ENCODE measurements around the gene PTP4A2. TPM values are rescaled to one million over a fixed set of nuclear protein-coding genes. Genes with fewer than 3 reads are reported as not detected.

The PTP4A2 gene
- polyA plus RNA-seq, 3 donors = 227 to 501 (median 294) TPM

DNA sequence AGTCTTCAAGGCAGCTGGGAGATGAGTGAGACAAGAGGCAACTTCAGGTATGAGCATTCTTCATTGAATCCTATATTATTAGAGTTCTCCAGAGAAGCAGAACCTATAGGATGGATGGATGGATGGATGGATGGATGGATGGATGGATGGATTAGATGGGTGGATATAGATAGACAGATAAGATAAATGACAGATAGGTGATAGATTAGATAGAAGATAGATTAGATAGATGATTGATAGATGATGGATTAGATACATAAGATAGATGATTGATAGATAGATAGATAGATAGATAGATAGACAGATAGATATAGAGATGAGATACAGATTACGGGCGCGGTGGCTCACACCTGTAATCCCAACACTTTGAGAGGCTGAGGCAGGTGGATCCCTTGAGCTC is 79.1 kb downstream of the PTP4A2 start:
- Mint-ChIP-seq H3K27ac (peak overlapping the region in 1 of 7 donors; percentile 7), H3K4me3 (no peak overlapping the region), H3K36me3 (no peaks in the 10 kb centered on the region), H3K27me3 (ENCODE audit: low read depth in 3 of 3) (peaks cover 0 to 3% (median 0%) of the 10 kb centered on the region in 3 donors), H3K4me1 (no peaks in the 10 kb centered on the region), H3K9me3 (no peaks in the 10 kb centered on the region)
- TF ChIP-seq, protein P1, sequence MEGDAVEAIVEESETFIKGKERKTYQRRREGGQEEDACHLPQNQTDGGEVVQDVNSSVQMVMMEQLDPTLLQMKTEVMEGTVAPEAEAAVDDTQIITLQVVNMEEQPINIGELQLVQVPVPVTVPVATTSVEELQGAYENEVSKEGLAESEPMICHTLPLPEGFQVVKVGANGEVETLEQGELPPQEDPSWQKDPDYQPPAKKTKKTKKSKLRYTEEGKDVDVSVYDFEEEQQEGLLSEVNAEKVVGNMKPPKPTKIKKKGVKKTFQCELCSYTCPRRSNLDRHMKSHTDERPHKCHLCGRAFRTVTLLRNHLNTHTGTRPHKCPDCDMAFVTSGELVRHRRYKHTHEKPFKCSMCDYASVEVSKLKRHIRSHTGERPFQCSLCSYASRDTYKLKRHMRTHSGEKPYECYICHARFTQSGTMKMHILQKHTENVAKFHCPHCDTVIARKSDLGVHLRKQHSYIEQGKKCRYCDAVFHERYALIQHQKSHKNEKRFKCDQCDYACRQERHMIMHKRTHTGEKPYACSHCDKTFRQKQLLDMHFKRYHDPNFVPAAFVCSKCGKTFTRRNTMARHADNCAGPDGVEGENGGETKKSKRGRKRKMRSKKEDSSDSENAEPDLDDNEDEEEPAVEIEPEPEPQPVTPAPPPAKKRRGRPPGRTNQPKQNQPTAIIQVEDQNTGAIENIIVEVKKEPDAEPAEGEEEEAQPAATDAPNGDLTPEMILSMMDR (IDR thresholded peaks at IDR 0.05) = no peak
- Histone ChIP-seq H3K4me1 (ENCODE audit: control insufficient read depth in 1 of 2, insufficient read depth in 2 of 2, low read length in 2 of 2) (no peaks in the 10 kb centered on the region), H3K4me2 (replicated peaks; ENCODE audit: extremely low read depth, low read length, poor library complexity, severe bottlenecking) (no peak overlapping the region), H3K79me2 (ENCODE audit: insufficient read depth, low read length) (no peaks in the 10 kb centered on the region), H4K20me1 (ENCODE audit: insufficient read depth, low read length) (no peaks in the 10 kb centered on the region), H3K27me3 (ENCODE audit: control insufficient read depth in 2 of 2, insufficient read depth in 2 of 2, low read length in 2 of 2) (no peaks in the 10 kb centered on the region), H3K9me3 (replicated peaks in 1 of 2; ENCODE audit: control insufficient read depth in 1 of 2, insufficient read depth in 1 of 2, low read length in 2 of 2) (no peaks in the 10 kb centered on the region), H2AFZ (ENCODE audit: insufficient read depth, low read depth, low read length, poor library complexity, severe bottlenecking) (no peak overlapping the region), H3K36me3 (replicated peaks in 1 of 2; ENCODE audit: control insufficient read depth in 1 of 2, insufficient read depth in 2 of 2, low read length in 2 of 2) (no peaks in the 10 kb centered on the region), H3K27ac (ENCODE audit: low read depth in 1 of 2, low read length in 2 of 2) (no peak overlapping the region), H3K9ac (ENCODE audit: insufficient read depth, low read length, poor library complexity, severe bottlenecking) (no peak overlapping the region), H3K4me3 (replicated peaks in 1 of 3; ENCODE audit: low read depth in 2 of 3, low read length in 3 of 3) (no peak overlapping the region)
- WGBS (ENCODE audit: insufficient coverage) = no CpG with 5 or more reads among the region's 3 CpGs
- intact Hi-C loops (cut with micrococcal nuclease) = no loop called here
- DNase-seq = no peak

DNA sequence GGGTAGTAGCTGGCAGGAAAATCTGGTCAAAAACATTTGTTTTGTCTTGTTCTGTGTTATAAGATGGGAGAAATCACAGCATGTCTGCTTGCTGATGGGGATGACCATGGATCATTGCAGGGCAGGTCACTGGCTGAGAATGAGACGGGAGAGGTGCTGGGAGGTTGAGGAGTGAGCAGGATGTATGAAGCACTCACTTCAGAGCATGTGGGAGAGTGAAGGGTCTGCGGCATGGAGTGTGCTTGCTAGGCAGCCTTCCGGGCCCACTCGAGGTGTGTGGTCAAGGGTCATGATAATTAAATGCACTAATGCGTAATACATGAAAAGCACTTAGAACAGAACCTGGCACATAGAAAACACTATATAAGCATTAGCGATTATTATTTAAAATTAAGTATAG is 80.3 kb downstream of the PTP4A2 start:
- H3K79me2 ChIP-seq (ENCODE audit: insufficient read depth, low read length) = no peaks in the 10 kb centered on the region
- 94% methylated on average over 2 of the region's 6 CpGs for WGBS (ENCODE audit: insufficient coverage)
- no peak overlapping the region for H3K4me3 ChIP-seq (replicated peaks in 1 of 3; ENCODE audit: low read depth in 2 of 3, low read length in 3 of 3)
- TF ChIP-seq, protein P1 (IDR thresholded peaks at IDR 0.05) = no peak
- H3K9ac ChIP-seq (ENCODE audit: insufficient read depth, low read length, poor library complexity, severe bottlenecking) = no peak overlapping the region
- H3K36me3 Mint-ChIP-seq = no peaks in the 10 kb centered on the region
- no peaks in the 10 kb centered on the region for H3K9me3 ChIP-seq (replicated peaks in 1 of 2; ENCODE audit: control insufficient read depth in 1 of 2, insufficient read depth in 1 of 2, low read length in 2 of 2)
- no peak for DNase-seq
- no peaks in the 10 kb centered on the region for H3K27me3 ChIP-seq (ENCODE audit: control insufficient read depth in 2 of 2, insufficient read depth in 2 of 2, low read length in 2 of 2)
- no peak overlapping the region for H3K27ac ChIP-seq (ENCODE audit: low read depth in 1 of 2, low read length in 2 of 2)
- peaks cover 0 to 3% (median 0%) of the 10 kb centered on the region in 3 donors for H3K27me3 Mint-ChIP-seq (ENCODE audit: low read depth in 3 of 3)
- H3K4me3 Mint-ChIP-seq = no peak overlapping the region
- H3K36me3 ChIP-seq (replicated peaks in 1 of 2; ENCODE audit: control insufficient read depth in 1 of 2, insufficient read depth in 2 of 2, low read length in 2 of 2) = no peaks in the 10 kb centered on the region
- H2AFZ ChIP-seq (ENCODE audit: insufficient read depth, low read depth, low read length, poor library complexity, severe bottlenecking) = no peak overlapping the region
- no peak overlapping the region for H3K4me2 ChIP-seq (replicated peaks; ENCODE audit: extremely low read depth, low read length, poor library complexity, severe bottlenecking)
- H3K9me3 Mint-ChIP-seq = no peaks in the 10 kb centered on the region
- no peak overlapping the region for H3K27ac Mint-ChIP-seq
- intact Hi-C loops (cut with micrococcal nuclease) = no loop called here
- no peaks in the 10 kb centered on the region for H3K4me1 ChIP-seq (ENCODE audit: control insufficient read depth in 1 of 2, insufficient read depth in 2 of 2, low read length in 2 of 2)
- no peaks in the 10 kb centered on the region for H4K20me1 ChIP-seq (ENCODE audit: insufficient read depth, low read length)
- no peaks in the 10 kb centered on the region for H3K4me1 Mint-ChIP-seq

Other genes with a start within 250 kb of the PTP4A2 start
- under 1 TPM in 1 of 3 donors, not detected in 2; 0.13 TPM for gene COL16A1, start 234.4 kb downstream of the PTP4A2 start, polyA plus RNA-seq
- gene ADGRB2, start 174.0 kb downstream of the PTP4A2 start, polyA plus RNA-seq = not detected
- gene SPOCD1, start 122.3 kb downstream of the PTP4A2 start, polyA plus RNA-seq = not detected
- 10 to 100 TPM; 40.7 to 65.6 (median 51.6) TPM for gene KHDRBS1, start 75.5 kb upstream of the PTP4A2 start, polyA plus RNA-seq
- 10 to 100 TPM in 1 of 3 donors, 1 to 10 TPM in 2; 3.3 to 30.6 (median 3.4) TPM for gene TMEM39B, start 134.6 kb upstream of the PTP4A2 start, polyA plus RNA-seq
- gene KPNA6, start 169.7 kb upstream of the PTP4A2 start, polyA plus RNA-seq = 10 to 100 TPM; 11.0 to 26.7 (median 20.2) TPM
- 10 to 100 TPM; 12.3 to 15.3 (median 14.4) TPM for gene TXLNA, start 241.3 kb upstream of the PTP4A2 start, polyA plus RNA-seq

Data from CD14-positive monocyte (primary cell).